Central memory CD4-positive, alpha-beta T cell (primary cell): ENCODE data around the gene FOSB.

ENCODE experiments used
- DNase-seq: peaks from one replicate; pipeline ENCODE4 v3.0.0; 2022

Gene FOSB

DNA sequence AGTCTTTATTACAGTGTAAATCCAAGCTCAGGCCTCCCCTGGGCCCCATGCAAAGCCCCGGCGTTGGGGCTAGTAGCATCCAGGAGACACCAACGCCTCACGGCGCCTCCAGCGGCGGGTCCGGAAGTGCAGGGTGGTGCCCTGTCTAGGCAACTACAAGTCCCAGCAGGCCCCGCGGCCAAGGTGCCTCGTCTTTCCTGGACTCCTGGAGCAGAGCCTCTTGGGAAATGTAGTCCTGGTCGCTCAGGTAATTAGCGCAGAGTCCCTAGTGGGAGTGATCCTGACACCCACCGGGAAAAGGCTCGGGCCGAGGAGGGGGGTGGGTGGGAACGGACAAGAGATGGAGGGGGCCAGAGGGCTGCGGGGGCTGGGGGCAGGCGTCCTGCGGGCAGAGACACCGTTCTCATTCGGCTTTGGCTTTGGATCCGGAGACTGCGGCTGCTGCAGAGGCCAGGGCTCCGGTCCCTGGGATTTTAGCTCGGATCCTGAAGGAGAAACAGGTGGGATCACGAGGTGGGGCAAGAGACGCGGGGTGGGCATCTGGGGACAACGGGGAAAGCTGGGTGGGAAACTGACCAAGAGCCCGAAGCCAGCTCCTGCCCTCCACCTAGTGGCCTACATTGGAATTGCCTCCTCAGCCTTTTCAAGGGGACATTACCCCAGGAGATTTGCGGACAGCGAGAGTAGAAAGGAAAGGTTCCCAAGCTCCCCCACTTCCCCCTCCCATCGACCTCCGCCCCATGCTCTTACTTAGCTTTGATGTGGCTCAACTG, 17.7 kb downstream of the FOSB start:
- peak; percentile 94 for DNase-seq

DNA sequence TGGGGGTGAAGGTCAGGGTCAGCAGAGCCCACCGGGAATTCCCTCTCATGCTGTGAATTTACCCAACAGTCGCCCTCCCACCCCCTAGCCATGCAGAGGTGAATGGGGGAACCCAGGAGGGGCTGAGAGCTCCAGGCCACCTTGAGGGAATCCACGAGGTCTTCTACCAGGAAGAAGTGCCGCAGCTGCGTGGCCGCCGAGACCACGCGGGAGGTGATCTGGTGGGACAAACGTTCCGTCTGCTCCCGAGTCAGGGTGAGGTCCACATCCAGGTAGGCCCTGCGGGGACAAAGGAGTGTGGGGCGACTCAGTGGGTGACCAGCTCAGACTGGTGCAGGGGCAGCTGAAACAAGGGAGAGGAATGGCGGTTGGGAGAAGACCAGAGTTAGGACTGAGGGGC, 20.9 kb downstream of the FOSB start:
- no peak for DNase-seq

DNA sequence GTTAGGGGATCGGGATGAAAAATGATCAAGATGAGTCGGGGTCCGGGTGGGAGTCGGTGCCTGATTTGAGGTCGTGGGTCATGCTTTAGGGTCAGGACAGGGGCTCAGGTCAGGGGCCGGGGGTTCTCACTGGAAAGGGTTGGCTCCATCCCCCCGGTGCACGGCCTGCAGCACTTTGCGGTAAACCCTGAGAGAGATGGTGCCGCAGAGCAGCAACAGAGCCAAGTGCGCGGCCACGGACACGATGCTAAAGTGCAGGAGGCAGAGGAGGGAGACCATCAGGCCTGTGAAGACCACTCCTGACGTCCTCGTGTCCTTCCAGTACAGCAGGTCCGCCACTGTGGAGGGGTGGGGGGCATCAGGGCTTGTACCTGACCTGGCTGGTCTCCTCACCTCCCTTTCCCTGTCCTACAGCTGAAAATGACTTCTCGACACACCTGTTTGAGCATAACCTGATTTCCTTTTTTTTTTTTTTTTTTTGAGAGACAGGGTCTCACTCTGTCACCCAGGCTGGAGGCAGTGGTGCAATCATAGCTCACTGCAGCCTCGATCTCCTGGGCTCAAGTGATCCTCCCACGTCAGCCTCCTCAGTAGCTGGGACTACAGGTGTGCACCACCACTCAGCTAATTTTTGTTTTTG, 21.5 kb downstream of the FOSB start:
- DNase-seq = no peak

DNA sequence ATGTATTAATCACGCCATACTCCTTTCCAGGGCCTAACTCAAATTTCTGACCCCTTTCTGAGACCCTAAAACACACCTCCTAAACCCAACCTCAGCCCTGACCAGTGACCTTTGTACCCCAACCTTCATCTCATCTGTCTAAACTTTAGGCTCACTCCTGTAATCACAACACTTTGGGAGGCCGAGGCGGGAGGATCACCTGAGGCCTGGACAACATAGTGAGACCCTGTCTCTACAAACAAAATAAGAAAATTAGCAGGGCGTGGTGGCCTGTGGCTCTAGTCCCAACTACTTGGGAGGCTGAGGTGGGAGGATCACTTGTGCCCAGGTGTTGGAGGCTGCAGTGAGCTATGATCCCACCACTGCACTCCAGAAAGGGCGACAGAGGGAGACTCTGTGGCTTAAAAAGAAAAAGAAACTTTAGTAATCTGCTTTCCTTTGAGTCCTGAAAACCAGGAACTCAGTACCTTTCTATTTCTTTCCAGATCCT, 24.4 kb downstream of the FOSB start:
- no peak for DNase-seq

DNA sequence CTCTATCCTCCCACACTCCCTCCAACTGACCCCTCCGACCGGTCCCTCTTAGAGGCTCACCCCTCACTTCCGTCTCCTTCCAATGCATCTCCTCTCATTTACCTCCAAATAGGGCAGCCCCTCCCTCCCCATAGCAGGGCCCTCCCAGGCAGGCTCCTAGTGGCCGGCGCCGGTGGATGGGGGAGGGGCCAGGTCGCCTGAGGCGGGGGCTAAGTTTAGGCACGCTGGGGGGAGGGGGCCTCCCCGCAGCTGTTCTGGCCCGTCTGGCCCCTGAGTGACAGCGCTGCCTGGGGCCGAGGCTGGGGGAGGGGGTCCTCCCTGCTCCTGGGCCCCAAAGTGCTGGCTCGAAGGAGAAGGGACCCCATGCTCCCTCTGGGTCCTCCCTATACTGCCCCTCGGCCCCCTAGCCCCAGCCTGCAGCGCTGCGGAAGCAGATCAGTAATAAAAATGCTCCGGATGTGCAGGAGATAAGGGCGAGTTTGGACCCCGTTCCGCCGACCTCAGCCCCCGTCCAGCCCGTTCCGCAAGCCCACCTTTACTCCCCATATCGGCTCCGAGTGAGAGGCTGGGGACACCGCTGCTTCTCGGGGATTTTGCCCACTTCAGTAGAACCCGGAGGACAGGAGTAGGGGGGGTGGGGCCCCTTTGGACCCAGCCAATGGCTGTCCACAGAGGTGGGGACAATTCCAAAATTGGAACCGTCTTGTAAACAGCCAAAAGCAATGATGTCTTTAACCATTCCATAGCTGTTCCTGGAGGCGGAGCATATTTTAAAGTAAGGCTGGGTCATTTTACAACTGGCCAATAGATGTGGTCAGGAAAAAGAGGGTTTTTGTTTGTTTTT, 25.1 kb downstream of the FOSB start:
- DNase-seq = no peak

DNA sequence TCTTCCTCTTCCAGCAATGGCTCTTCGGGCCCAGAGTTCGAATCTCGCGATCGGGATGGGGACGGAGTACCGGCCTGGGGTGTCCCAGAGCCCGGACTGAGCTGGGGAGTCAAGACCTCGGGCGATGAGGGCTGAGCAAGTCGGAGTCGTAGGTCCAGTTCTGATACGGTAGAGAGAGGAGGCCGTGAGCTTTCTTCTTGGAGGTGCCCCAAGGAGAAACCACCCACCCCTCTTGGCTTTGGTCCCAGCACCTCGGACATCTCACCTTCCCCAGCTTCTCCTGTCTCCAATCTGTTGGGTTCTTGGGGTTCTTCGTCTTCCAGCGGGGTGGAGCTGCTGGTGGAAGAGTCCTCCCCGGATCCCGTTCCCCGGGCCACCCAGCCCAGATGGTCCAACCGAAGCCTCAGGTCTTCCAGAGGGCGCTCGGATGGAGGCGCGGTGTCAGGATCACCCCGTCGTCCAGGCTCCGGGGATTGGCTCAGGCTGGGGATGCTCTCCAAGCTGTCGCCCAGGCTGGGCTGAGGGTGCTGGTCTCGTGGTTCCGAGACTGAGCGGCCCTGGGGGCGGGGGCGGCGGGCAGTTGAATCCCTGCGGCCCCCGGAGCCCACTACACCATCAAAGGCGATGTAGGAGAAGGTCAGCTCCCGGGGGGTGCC, 26.6 kb downstream of the FOSB start:
- DNase-seq = no peak

DNA sequence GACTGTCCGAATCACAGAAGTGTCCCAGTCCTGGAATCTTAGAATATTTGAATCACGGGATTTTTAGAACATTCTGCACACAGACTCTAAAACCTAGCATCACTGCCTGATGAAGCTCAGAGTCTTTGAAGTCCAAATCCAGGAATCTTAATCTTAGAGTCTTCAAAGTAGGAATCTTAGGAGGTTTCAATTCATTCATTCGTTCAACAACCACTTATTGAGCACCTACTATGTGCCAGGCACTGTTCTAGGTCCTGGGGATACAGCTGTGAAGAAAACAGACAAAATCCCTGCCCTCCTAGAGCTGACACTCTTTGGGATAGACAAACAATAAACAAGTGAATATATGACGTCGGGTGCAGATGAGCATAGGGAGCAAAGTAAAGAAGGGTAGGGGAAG, 27.4 kb downstream of the FOSB start:
- DNase-seq = no peak

DNA sequence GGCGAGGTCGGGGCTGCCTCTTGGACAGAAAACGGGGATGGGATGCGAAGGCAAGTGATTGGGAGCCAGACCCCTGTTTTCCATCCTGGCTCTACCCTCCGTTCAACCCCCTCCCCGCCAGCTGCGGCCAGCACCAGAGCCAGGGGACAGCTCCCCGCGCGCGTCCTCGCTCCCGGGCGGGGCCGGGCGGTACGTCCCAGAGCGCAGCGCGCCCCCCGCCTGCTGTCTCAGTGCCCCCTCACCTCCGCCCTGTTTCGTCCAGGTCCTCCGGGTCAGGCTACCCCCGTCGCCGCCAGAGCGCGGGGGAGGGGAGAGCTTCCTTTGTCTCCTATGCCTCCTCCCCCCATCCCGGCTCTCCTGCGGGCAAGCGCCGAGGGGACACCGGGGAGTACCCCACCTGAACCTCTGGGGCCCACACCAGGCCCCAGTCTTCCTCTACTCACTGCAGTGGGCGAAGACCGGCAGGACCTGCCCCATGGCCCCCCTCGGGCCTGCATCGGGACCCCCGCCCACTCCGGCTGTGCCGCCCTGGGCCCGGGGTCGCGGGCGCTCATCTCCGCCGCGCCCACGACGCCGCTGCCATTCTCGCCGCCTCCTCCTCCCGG, 28.7 kb downstream of the FOSB start:
- peak; percentile 39 for DNase-seq

DNA sequence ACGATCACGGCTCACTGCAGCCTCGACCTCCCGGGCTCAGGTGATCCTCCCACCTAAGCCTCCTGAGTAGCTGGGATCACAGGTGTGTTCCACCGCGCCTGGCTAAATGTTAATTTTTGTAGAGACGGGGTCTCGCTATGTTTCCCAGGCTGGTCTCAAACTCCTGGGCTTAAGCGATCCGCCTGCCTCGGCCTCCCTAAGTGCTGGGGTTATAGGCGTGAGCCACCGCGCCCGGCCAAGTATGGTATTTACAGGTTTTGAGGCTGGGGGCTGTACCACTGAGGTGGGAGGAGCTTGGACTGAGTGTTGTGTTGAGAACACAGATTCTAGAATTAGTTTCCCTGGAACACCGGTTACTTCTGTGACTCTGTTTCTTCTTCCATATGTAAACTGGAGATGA, 30.0 kb downstream of the FOSB start:
- DNase-seq = no peak

DNA sequence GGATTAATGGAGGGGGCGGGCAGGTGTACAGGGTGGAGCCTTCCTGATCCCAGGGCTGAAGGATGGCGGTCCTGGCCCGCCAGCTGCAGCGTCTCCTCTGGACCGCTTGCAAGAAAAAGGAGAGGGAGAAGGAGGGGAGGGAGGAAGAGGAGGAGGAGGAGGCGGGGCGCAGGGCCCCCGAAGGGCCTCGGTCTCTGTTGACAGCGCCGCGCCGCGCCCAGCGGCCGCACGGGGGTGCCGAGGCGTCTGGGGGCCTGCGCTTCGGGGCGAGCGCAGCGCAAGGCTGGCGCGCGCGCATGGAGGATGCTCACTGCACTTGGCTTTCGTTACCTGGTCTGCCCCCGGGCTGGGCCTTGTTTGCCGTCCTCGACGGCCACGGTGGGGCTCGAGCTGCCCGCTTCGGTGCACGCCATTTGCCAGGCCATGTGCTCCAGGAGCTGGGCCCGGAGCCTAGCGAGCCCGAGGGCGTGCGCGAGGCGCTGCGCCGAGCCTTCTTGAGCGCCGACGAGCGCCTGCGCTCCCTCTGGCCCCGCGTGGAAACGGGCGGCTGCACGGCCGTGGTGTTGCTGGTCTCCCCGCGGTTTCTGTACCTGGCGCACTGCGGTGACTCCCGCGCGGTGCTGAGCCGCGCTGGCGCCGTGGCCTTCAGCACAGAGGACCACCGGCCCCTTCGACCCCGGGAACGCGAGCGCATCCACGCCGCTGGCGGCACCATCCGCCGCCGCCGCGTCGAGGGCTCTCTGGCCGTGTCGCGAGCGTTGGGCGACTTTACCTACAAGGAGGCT, 30.8 kb downstream of the FOSB start, which contains the start of gene PPM1N:
TSS of gene PPM1N (plus strand) at position 33 of the 785 bp plus-strand sequence. CDS start at position 63, 30 bp downstream.
- DNase-seq = peak; percentile 48

DNA sequence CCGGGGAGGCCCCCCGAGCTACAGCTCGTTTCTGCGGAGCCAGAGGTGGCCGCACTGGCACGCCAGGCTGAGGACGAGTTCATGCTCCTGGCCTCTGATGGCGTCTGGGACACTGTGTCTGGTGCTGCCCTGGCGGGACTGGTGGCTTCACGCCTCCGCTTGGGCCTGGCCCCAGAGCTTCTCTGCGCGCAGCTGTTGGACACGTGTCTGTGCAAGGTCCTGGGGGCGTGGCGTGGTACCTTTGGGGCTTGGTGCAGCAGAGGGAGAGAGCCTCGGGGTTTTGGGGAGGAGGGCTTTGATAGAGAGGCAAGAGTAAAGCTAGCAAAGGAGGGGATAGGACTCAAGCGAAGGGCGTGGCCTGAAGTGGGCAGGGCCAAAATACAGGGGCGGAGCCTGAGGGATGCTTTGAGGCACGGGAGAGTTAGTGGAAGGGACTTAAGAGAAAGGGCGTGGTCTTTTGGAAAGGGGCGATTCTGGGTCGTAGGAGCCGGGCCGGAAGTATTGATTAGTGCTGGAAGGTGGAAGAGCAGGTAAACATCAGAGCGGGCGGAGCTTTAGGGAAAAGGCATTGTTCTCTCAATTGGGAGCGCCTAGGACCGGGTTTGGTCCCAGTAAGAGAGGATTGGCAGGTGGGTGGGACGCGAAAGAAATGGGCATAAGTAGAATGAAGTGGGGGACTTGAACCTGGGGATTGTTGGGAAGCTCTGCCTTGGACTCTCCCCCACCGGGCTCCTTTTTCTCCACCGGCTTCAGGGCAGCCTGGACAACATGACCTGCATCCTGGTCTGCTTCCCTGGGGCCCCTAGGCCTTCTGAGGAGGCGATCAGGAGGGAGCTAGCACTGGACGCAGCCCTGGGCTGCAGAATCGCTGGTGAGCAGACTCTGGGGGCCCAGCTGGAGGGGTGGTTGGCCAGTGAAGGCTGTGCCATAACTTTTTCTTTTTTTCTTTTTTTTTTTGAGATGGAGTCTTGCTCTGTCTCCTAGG, 31.7 kb downstream of the FOSB start:
- DNase-seq = peak; percentile 36

DNA sequence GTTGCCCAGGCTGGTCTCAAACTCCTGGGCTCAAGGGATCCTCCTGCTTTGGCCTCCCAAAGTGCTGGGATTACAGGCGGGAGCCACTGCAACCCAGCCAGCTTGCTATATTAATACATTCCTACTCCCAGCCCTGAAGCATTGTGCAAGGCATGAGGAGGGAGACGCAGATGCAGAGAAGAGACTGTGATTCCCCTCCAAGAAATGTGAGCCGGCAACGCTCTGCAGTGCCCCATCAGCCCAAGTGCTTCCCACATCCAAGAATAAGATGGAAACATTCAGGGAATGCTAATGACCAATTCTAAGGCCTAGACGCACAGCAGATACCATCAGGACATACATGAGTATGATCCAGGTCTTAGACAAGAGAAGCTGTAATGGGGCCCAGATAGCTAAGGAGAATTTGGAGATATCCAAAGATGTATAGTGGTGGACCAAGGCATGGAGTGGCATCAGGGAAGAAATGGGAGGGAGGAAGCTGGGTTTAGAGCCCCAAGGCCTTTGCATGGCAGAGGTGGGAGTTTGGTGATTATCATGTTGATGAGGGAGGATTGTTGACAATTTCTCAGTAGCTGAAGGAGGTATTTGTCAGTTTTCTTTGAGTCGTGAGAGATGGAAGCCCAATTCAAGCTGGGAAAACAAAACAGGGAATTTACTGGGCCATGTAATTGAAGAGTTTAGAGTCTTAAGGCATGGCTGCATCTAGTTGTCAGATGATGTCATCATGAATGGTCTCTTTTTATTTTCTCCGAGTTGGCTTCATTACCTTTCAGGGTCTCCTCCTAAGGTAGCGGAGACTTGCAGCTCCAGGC, 33.3 kb downstream of the FOSB start:
- no peak for DNase-seq

DNA sequence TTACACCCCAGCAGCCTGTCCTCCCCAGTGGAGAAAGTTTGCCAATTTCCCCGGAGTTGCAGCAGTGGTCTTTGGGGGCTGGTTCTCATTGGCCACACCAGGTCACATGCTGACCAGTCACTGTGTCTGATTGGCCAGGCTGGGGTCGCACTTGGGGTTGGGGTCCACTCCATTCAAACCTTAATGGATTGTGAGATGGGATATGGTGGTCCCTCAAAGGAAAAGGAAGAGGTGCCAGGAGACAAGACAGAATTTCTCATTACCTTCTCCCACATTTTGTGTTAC, 33.9 kb downstream of the FOSB start:
- no peak for DNase-seq

DNA sequence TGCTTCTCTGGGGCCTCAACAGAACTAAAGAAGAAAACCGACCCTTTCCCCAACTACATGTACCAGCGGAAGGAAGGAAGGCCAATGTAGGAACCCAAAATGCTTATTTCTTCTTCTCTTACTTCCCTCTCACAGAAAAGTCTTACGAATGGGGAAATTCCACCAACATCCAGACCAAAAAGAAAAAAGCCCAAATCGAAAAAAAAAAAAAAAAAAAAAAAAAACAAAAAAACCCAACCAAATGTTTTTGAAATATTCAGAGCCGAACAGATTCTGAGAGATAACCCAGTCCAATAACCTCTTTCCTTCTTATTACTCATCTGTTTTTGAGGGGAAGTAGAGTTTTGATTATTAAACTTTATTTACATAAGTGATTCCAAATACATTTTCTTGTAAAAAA, 34.3 kb downstream of the FOSB start:
- no peak for DNase-seq

DNA sequence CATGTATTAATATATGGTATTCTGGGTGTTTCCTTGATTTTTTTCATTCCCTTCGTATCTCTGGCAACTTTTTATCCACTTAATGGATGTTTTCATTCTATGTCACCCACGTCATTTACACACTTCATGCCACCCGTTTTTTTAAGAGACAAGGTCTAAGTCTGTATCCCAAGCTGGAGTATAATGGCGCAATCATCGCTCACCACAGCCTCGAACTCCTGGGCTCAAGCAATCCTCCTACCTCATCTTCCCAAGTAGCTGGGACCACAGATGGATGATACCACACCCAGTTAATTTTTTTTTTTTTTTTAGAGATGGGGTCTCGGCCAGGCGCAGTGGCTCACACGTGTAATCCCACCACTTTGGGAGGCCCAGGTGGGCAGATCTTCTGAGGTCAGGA, 36.1 kb downstream of the FOSB start:
- DNase-seq = no peak

DNA sequence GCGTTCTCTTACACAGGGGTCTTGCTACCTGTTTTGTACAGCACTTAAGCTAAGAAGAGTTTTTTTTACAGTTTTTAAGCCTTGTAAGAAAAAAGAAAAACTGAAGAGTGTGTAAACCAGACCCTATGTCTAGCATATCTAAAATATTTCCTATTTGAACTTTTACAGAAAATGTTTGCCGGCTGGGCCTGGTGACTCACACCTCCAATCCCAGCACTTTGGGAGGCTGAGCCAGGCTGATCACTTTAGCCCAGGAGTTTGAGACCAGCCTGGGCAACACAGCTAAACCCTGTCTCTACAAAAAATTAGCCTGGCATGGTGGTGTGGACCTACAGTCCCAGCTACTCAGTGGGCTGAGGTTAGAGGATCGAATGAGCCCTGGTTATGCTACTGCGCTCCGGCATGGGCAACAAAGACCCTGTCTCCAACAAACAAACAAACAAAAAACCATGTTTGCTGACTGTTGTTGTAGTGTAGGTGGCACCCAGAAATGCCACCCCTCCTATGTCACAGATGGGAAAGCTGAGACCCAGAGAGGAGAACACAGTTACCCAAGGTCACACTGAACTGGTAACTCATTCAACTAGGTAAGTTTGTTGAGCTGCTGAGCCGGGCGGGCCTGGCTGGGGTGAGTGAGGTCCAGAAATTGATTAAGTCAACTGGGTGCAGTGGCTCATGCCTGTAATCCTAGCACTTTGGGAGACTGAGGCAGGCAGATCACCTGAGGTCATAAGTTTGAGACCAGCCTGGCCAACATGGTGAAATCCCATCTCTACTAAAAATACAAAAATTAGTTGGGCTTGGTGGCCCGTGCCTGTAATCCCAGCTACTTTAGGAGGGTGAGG, 37.6 kb downstream of the FOSB start:
- DNase-seq = no peak

DNA sequence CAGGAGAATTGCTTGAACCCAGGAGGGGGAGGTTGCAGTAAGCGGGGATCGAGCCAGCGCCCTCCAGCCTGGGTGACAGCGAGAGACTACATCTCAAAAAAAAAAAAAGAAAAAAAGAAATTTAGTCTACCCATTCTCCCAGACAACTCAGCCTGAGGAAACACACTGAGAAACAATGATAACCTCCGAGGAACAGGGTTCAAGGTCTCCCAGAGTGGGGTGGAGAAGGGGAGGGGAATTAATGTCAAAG, 38.1 kb downstream of the FOSB start:
- no peak for DNase-seq

DNA sequence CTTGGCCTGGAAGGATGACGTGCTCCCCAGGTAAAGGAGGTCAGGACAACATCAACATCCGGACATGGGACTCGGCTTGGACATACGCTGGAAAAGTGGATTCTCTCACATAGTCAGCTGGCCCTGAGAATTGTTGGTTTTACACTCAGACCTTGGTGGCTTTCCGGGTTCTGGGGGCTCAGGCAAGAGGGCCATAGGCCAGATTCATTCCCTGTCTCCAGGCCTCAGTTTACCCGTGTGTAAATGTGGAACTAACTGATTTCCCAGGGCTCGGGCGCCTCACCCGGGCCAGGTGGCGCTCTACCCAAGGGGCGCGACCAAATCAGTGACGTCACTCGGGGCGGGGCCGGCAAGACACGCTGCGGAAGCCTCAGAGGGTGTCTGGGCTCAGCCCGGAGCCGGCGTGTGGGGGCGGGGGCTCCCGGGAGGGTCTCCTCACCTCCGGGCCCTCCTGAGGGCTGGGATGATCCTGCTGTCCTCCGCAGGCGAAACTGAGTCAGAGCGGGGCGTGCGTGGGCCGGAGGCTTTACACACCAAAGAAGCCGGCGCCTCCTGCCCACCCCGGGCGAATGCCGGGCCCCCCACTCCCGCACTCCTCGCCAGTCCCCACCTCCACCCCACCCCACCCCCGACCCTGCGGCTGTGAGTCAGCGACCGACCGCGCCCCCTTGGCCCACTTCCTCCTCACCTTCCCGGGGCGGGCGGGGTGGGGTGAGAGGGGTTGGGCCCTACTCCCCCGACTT, 38.6 kb downstream of the FOSB start:
- peak; percentile 96 for DNase-seq
